Right lobe of liver (tissue), 6 donors: ENCODE data around the gene DPP6. TPM values are rescaled to one million over a fixed set of nuclear protein-coding genes. Genes with fewer than 3 reads are reported as not detected.
"Not testable (repeated sequence)": the region's sequence is repeated elsewhere in the genome, so short reads cannot be mapped to it uniquely, and the experiment has no call there.

Source experiments
- ATAC-seq, 4 donors: fragments of 200-7000 bp; cut with Tn5 transposase; one replicate each; pipeline ENCODE4 v1.9.1; 2020; ENCODE audit warnings: mild to moderate bottlenecking in 4 of 4, moderate library complexity in 4 of 4
- DNase-seq, 3 donors: peaks; one replicate each; pipeline ENCODE4 v3.0.0-alpha.2; 2020
- H3K27ac ChIP-seq, 3 donors: fragments of 200-600 bp; one replicate each; pipeline ENCODE4 v1.8.0; 2022
- H3K27me3 ChIP-seq, 2 donors: fragments of 200-600 bp; one replicate each; pipeline ENCODE4 v1.8.0; 2022
- H3K36me3 ChIP-seq, 4 donors: fragments of 200-600 bp; sonication (generic) in 1 of 4; one replicate each; pipeline versions ENCODE4 v1.5.1 to v1.8.0; 2017 to 2022; ENCODE audit warnings: control low read depth in 1 of 4
- H3K4me1 ChIP-seq, 4 donors: fragments of 200-600 bp; sonication (generic) in 1 of 4; one replicate each; pipeline versions ENCODE4 v1.5.1 to v1.8.0; 2017 to 2022; ENCODE audit warnings: control low read depth in 1 of 4
- H3K4me3 ChIP-seq, 3 donors: fragments of 200-600 bp; one replicate each; pipeline ENCODE4 v1.8.0; 2022
- H3K9me3 ChIP-seq, 4 donors: fragments of 200-600 bp; sonication (generic) in 1 of 4; one replicate each; pipeline versions ENCODE4 v1.5.1 to v1.8.0; 2017 to 2022; ENCODE audit warnings: control low read depth in 1 of 4
- POLR2A ChIP-seq: fragments of 450-650 bp; IDR thresholded peaks from one replicate; pipeline ENCODE4 v1.6.1; 2017; ENCODE audit warnings: antibody characterized with exemption, mild to moderate bottlenecking
- WGBS: methylation state at CpG from one replicate; pipeline ENCODE4 v1.1.6; 2018; ENCODE audit warnings: low coverage, low lambda C conversion rate; ENCODE audit not compliant: insufficient coverage; ENCODE audit errors: missing lambda C conversion rate; 5-methylcytosine and 5-hydroxymethylcytosine counted together
- intact Hi-C, 2 donors: fragments of 100-400 bp; cut with DNase I; formaldehyde crosslinking; loops; one replicate each; pipeline versions ENCODE4 v1.11.2 to v1.14.1; 2022
- total RNA-seq, 6 experiments: library from RNA; depleted of rRNA in 2 of 6; stranded (reverse); fragments of >200 nt in 2 of 6; fragmentation: NEBNext Ultra II Directional in 3 of 6; extraction: Animal tissue kit (Norgen Biotek cat#: 25700) in 3 of 6; gene quantifications; one replicate each; pipeline versions ENCODE4 v1.1.0 to v1.2.4, GENCODE V29; 2016 to 2023
- TF ChIP-seq, protein P1 (sequence below), 4 donors: fragments of 200-600 bp in 3 of 4; fragments of 450-650 bp in 1 of 4; IDR thresholded peaks; one replicate each; pipeline versions ENCODE4 v1.5.1 to v1.8.0; 2016 to 2022; ENCODE audit warnings: antibody characterized with exemption in 4 of 4, mild to moderate bottlenecking in 2 of 4
- donor health status: DM: no; HTN: yes; CAD: no.
- donor health status: DM: no; HTN: no; CAD: no.
- donor health status: DM: no; HTN: no; CAD: no.
- donor health status: DM: no; HTN: yes; CAD: no.
- donor health status: DM: no; HTN: yes; CAD: no.

Gene DPP6
- total RNA-seq, 6 experiments from 2014 or later = not detected

DNA sequence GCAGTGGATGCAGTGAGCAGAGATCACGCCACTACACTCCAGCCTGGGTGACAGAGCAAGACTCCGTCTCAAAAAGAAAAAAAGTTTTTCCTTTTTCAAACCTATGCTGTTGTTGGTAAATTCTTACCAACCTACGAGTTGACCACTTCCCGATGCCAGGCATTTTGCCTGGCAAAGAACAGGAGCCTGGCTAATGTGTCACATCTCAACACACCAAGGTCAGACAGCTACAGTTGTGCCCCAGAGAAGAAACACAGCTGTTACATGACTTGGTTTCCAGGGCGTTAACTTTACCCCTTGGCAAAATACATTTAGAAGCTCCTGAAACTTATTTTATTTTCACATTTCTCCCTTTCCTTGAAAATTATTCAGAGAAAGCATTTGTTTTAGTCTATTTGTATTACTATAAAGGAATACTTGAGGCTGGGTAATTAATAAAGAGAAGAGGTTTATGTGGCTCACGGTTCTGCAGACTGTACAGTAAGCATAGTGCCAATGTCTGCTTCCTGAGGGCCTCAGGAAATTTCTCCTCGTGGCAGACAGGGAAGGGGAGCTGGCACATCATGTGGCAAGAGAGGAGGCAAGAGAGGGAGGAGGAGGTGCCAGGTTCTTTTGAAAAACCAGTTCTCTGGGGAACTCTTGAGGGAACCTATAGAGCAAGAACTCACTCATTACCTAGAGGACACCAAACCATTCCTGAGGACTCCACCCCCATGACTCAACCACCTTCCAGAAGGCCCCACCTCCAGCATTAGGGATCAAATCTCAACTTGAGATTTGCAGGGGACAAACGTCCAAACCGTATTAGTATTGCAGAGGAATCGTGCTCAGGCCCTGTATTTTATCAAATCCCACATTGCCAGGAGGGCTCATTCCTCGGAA, 867.4 kb downstream of the DPP6 start:
- Histone ChIP-seq H3K27me3 (no peaks in the 10 kb centered on the region), H3K4me1 (no peaks in the 10 kb centered on the region), H3K4me3 (no peak overlapping the region), H3K27ac (no peak overlapping the region), H3K9me3 (no peaks in the 10 kb centered on the region), H3K36me3 (no peaks in the 10 kb centered on the region)
- 56% methylated on average over 8 of the region's 11 CpGs for WGBS
- ATAC-seq (no peak), DNase-seq (no peak)
- TF ChIP-seq, protein P1, sequence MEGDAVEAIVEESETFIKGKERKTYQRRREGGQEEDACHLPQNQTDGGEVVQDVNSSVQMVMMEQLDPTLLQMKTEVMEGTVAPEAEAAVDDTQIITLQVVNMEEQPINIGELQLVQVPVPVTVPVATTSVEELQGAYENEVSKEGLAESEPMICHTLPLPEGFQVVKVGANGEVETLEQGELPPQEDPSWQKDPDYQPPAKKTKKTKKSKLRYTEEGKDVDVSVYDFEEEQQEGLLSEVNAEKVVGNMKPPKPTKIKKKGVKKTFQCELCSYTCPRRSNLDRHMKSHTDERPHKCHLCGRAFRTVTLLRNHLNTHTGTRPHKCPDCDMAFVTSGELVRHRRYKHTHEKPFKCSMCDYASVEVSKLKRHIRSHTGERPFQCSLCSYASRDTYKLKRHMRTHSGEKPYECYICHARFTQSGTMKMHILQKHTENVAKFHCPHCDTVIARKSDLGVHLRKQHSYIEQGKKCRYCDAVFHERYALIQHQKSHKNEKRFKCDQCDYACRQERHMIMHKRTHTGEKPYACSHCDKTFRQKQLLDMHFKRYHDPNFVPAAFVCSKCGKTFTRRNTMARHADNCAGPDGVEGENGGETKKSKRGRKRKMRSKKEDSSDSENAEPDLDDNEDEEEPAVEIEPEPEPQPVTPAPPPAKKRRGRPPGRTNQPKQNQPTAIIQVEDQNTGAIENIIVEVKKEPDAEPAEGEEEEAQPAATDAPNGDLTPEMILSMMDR (IDR thresholded peaks at IDR 0.05) = no peak
- TF ChIP-seq POLR2A = no peak
- intact Hi-C loops = no loop called here

DNA sequence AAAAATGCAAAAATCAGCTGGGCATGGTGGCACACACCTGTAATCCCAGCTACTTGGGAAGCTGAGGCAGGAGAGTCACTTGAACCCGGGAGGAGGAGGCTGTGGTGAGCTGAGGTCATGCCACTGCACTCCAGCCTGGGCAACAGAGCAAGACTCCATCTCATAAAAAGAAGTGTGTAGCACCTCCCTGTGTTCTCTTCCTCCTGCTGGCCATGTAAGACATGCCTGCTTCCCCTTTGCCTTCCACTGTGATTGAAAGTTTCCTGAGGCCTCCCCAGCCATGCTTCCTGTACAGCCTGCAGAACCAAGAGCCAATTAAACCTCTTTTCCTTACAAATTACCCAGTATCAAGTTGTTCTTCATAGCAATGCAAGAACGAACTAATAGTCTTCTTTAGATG, 870.3 kb downstream of the DPP6 start:
- DNase-seq, intact Hi-C loops, H3K36me3 ChIP-seq, H3K9me3 ChIP-seq, H3K4me1 ChIP-seq, ATAC-seq, H3K27me3 ChIP-seq, H3K27ac ChIP-seq, H3K4me3 ChIP-seq: not testable (repeated sequence)
- WGBS = 60% methylated on average over 2 of the region's 2 CpGs

DNA sequence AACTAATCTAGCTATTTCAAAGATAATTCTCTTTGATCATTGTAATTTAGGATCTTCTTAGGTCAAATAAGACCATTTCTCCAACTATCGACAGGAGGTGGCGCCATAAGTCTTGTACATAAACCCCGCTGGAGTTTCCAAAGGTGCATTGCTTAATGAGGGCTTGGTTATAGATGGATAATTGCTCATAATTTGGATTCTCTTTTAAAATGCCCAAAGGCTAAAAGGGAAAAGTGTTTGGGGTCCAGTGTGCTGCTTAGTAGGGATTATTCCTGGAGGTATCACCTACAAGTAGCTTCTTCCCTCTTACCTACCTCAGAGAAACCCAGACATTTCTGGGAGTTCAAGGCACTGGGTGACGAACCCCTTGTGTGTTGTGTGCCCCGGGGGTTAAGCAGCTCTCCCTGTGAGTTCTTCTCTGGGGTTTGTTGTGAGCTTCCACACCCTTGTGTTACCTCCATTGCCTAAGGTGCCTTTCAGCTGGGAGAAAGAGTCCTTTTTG, 875.5 kb downstream of the DPP6 start:
- intact Hi-C loops = no loop called here
- H3K27ac ChIP-seq = peak overlapping the region; percentile 74 to 98 (median 88)
- no peak for TF ChIP-seq POLR2A
- TF ChIP-seq, protein P1 (IDR thresholded peaks at IDR 0.05) = peak; percentile 60 to 77 (median 64)

DNA sequence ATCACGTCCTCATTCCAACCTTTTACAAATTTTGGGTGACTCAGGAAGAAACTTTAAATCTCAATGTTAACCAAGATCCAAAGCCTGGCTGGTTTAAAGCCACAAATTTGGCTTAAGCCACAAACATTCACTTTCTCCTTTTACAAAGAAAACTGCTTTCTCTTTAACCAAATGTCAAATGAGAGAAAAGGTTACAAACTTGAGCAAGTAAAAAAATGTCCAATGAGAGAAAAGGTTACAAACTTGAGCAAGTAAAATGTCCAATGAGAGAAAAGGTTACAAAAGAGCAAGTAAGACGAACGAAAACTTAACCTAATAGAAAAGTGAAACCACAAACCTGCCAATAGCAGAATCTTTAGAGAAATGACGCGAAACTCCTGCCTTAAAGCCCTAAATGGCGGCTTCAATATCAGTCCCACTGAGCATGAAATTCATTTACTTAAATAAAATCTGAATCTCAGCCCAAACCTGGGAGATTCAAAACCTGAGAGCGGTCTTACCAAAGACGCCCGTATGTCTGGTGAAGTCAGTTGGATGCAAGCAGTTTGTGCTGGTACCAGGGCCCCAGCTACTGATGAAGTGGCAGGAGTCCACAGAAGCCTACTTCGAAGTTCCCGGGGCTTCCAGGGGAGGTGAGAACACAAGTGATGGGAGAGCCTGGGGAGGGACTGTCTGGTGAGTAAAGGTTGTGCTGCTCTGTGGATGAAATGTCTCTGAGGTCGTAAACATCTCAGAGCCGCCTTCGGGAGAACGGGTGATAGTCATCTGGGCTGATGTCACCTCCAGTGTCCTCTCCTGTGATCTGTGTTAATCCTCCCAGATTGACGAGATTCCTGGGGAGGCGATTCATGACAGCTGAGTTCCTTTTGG, 876.2 kb downstream of the DPP6 start:
- peak in 1 of 3 donors; percentile 51 for DNase-seq
- peaks cover 0 to 7% (median 0%) of the 10 kb centered on the region in 4 donors for H3K4me1 ChIP-seq
- WGBS = 0% methylated on average over 13 of the region's 17 CpGs
- intact Hi-C loops = no loop called here
- peak; percentile 86 to 91 (median 89) for ATAC-seq
- peak overlapping the region; percentile 47 to 71 (median 70) for H3K4me3 ChIP-seq
- H3K27ac ChIP-seq = peak overlapping the region; percentile 88 to 98 (median 91)
- TF ChIP-seq, protein P1 (IDR thresholded peaks at IDR 0.05) = no peak
- TF ChIP-seq POLR2A = no peak
- no peaks in the 10 kb centered on the region for H3K27me3 ChIP-seq
- H3K9me3 ChIP-seq = no peaks in the 10 kb centered on the region
- no peaks in the 10 kb centered on the region for H3K36me3 ChIP-seq

More for the DNA sequence above, 875.5 kb downstream of the DPP6 start:
- DNase-seq = peak in 2 of 3 donors; percentile 68 to 85
- Histone ChIP-seq H3K4me1 (peaks cover 0 to 7% (median 0%) of the 10 kb centered on the region in 4 donors), H3K4me3 (peak overlapping the region; percentile 47 to 71 (median 70)), H3K27me3 (no peaks in the 10 kb centered on the region), H3K36me3 (no peaks in the 10 kb centered on the region), H3K9me3 (no peaks in the 10 kb centered on the region)
- peak; percentile 78 to 84 (median 80) for ATAC-seq
- WGBS = 0% methylated on average over 5 of the region's 5 CpGs
